GM18508 (cell line): Measurements from ENCODE around the gene LCP2.

ENCODE experiments used
- ATAC-seq: cut with Tn5 transposase; IDR thresholded peaks from one replicate; pipeline ENCODE4 v1.9.1; 2021; ENCODE audit warnings: moderate number of reproducible peaks; ENCODE audit not compliant: insufficient read depth, unreplicated experiment

LCP2 gene

GRCh38 chr5:170300361-170301013 lies 2.9 kb upstream of the LCP2 start:
- ATAC-seq = no peak

GRCh38 chr5:170296935-170297588 lies 515 bp downstream of the LCP2 start:
- ATAC-seq = peak; percentile 44

- ATAC-seq = no peak
These were observed 1.3 kb downstream of the LCP2 start for GRCh38 chr5:170296036-170296934.

GRCh38 chr5:170294556-170294955 lies 3.0 kb downstream of the LCP2 start:
- ATAC-seq = no peak

- ATAC-seq = no peak
These were observed 3.5 kb downstream of the LCP2 start for GRCh38 chr5:170294057-170294456.

GRCh38 chr5:170293273-170293672 lies 4.3 kb downstream of the LCP2 start:
- ATAC-seq = peak; percentile 88

- no peak for ATAC-seq
These were observed 5.1 kb downstream of the LCP2 start for GRCh38 chr5:170292179-170293104.

- ATAC-seq = no peak
These were observed 7.1 kb downstream of the LCP2 start for GRCh38 chr5:170290498-170290897.

- no peak for ATAC-seq
These were observed 7.8 kb downstream of the LCP2 start for GRCh38 chr5:170289764-170290163.

GRCh38 chr5:170289121-170289520 lies 8.5 kb downstream of the LCP2 start:
- no peak for ATAC-seq

- ATAC-seq = no peak
These were observed 9.0 kb downstream of the LCP2 start for GRCh38 chr5:170288551-170288950.

GRCh38 chr5:170288151-170288550 lies 9.4 kb downstream of the LCP2 start:
- ATAC-seq = no peak

GRCh38 chr5:170287532-170287931 lies 10.0 kb downstream of the LCP2 start:
- ATAC-seq = no peak

- ATAC-seq = no peak
These were observed 11.1 kb downstream of the LCP2 start for GRCh38 chr5:170286386-170286925.

GRCh38 chr5:170285181-170285580 lies 12.4 kb downstream of the LCP2 start:
- no peak for ATAC-seq

GRCh38 chr5:170284231-170284630 lies 13.3 kb downstream of the LCP2 start:
- no peak for ATAC-seq

GRCh38 chr5:170283296-170283695 lies 14.3 kb downstream of the LCP2 start:
- no peak for ATAC-seq

GRCh38 chr5:170280011-170280493 lies 17.5 kb downstream of the LCP2 start:
- ATAC-seq = no peak

GRCh38 chr5:170279459-170279817 lies 18.1 kb downstream of the LCP2 start:
- no peak for ATAC-seq
